Gastrocnemius medialis (tissue), 4 donors: ENCODE data around the gene HDAC4. TPM values are rescaled to one million over a fixed set of nuclear protein-coding genes. Genes with fewer than 3 reads are reported as not detected.

ENCODE experiments used
- ATAC-seq, 2 donors: fragments of 150-250 bp; one replicate each; pipeline ENCODE4 v1.9.1; 2016
- DNase-seq, 2 donors: peaks; one replicate each; pipeline ENCODE4 v3.0.0-alpha.2; 2019
- H3K27ac ChIP-seq, 4 donors: fragments of 200-600 bp; sonication (generic); 1 replicate in 1 of 4; 2 replicates in 3 of 4; pipeline ENCODE4 v1.5.1; 2016 to 2018; ENCODE audit warnings: mild to moderate bottlenecking in 2 of 4, moderate library complexity in 1 of 4
- H3K27me3 ChIP-seq, 3 donors: fragments of 200-600 bp; sonication (generic) in 2 of 3; 1 replicate in 1 of 3; 2 replicates in 2 of 3; pipeline versions ENCODE4 v1.5.1 to v1.6.0; 2016 to 2019; ENCODE audit warnings: mild to moderate bottlenecking in 1 of 3, moderate library complexity in 1 of 3
- H3K36me3 ChIP-seq, 2 donors: fragments of 200-600 bp; sonication (generic) in 1 of 2; one replicate each; pipeline ENCODE4 v1.5.1; 2017 to 2018
- H3K4me1 ChIP-seq, 2 donors: fragments of 200-600 bp; sonication (generic) in 1 of 2; one replicate each; pipeline ENCODE4 v1.5.1; 2016 to 2017; ENCODE audit warnings: mild to moderate bottlenecking in 2 of 2
- H3K4me3 ChIP-seq, 4 donors: fragments of 200-600 bp; sonication (generic) in 3 of 4; 1 replicate in 1 of 4; 2 replicates in 3 of 4; pipeline ENCODE4 v1.5.1; 2016 to 2019; ENCODE audit warnings: mild to moderate bottlenecking in 2 of 4
- H3K9me3 ChIP-seq, 3 donors: fragments of 200-600 bp; sonication (generic) in 2 of 3; 1 replicate in 1 of 3; 2 replicates in 2 of 3; pipeline ENCODE4 v1.5.1; 2016 to 2019
- POLR2A ChIP-seq, 2 donors: fragments of 450-650 bp; IDR thresholded peaks; one replicate each; pipeline ENCODE4 v1.6.1; 2017; ENCODE audit warnings: antibody characterized with exemption in 2 of 2, mild to moderate bottlenecking in 2 of 2, moderate library complexity in 2 of 2
- in situ Hi-C, 4 donors: fragments of 200-750 bp; cut with MboI; loops; one replicate each; pipeline versions ENCODE4 v1.15.0 to v1.8.0; 2017; ENCODE audit warnings: low sequenced_read_pairs in 4 of 4
- intact Hi-C: fragments of 100-400 bp; cut with DNase I; formaldehyde crosslinking; loops from one replicate; pipeline ENCODE4 v1.15.1; 2023; ENCODE audit warnings: low total_unique reads
- total RNA-seq, 4 donors: library from RNA; depleted of rRNA; stranded (reverse); fragments of >200 nt; gene quantifications; one replicate each; pipeline versions ENCODE4 v1.1.0 to v1.2.3, GENCODE V29; 2016
- TF ChIP-seq, protein P1 (sequence below), 5 experiments: fragments of 450-650 bp in 3 of 5; fragments of 200-600 bp in 2 of 5; sonication (generic) in 2 of 5; IDR thresholded peaks in 4 of 5; conservative IDR thresholded peaks in 1 of 5; 1 replicate in 4 of 5; 2 replicates in 1 of 5; pipeline ENCODE4 v1.5.1; 2016 to 2019; ENCODE audit warnings: antibody characterized with exemption in 5 of 5, mild to moderate bottlenecking in 3 of 5, moderate library complexity in 3 of 5

The HDAC4 gene
- total RNA-seq, 4 donors from 2014 or later = 23.6 to 257 (median 119) TPM

DNA sequence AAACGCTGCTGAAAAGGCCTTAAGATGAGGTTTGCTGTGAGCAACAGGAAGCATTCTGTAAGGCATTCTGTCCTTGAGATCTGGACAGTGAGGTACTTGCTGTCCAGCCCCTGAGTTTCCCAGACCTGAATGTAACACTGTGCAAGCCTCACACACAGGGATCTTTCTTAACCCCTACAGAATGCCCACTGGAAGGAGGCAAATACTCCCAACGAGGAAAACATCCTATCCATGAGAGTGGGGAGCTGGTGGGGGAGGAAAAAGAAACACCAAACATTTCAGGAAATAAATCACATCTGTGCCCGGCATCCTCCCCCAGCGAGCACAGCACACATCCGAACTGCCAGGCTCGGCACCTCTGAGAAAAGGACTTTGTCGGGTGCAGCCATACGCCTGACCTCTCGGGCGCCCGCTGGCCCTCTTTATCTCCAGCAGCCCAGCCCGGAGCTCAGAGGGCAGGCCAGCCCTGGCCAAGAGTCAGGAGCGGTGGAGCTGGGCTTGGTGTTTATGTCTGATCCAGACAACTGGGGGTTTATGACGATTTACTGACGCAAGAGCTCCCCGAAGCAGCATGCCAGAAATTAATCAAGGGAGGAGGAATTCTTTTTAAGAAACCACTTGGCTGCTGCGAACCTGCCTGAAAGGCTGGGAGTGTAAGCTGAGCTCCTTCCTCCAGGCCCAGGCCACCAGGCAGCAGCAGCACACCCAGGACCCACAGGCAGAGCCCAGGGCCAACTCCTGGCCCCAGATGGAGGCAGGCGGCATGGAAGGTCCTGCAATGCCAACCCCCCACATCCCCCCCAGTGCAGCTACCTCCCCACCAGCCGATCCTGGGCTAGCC lies 72.2 kb downstream of the HDAC4 start:
- Histone ChIP-seq H3K27me3 (no peaks in the 10 kb centered on the region), H3K36me3 (no peaks in the 10 kb centered on the region), H3K4me3 (peak overlapping the region in 3 of 4 donors; percentile 11 to 36 (median 26)), H3K4me1 (peaks cover 45 to 58% of the 10 kb centered on the region in 2 donors), H3K27ac (peak overlapping the region; percentile 96 to 99 (median 98)), H3K9me3 (no peaks in the 10 kb centered on the region)
- ATAC-seq = peak; percentile 49 to 55
- intact Hi-C loops = loop anchor here (2.0 kb wide), 2 partner anchors 18 to 54 kb away; no protein-coding TSS in a partner anchor
- in situ Hi-C loops = no loop called here
- peak; percentile 81 to 93 for DNase-seq
- TF ChIP-seq POLR2A (IDR thresholded peaks at IDR 0.05) = peak; percentile 91 to 94
- TF ChIP-seq, protein P1, sequence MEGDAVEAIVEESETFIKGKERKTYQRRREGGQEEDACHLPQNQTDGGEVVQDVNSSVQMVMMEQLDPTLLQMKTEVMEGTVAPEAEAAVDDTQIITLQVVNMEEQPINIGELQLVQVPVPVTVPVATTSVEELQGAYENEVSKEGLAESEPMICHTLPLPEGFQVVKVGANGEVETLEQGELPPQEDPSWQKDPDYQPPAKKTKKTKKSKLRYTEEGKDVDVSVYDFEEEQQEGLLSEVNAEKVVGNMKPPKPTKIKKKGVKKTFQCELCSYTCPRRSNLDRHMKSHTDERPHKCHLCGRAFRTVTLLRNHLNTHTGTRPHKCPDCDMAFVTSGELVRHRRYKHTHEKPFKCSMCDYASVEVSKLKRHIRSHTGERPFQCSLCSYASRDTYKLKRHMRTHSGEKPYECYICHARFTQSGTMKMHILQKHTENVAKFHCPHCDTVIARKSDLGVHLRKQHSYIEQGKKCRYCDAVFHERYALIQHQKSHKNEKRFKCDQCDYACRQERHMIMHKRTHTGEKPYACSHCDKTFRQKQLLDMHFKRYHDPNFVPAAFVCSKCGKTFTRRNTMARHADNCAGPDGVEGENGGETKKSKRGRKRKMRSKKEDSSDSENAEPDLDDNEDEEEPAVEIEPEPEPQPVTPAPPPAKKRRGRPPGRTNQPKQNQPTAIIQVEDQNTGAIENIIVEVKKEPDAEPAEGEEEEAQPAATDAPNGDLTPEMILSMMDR (IDR thresholded peaks at IDR 0.05 in 4 of 5, conservative IDR thresholded peaks at IDR 0.05 in 1 of 5) = peak in 1 of 5 experiments; percentile 11

DNA sequence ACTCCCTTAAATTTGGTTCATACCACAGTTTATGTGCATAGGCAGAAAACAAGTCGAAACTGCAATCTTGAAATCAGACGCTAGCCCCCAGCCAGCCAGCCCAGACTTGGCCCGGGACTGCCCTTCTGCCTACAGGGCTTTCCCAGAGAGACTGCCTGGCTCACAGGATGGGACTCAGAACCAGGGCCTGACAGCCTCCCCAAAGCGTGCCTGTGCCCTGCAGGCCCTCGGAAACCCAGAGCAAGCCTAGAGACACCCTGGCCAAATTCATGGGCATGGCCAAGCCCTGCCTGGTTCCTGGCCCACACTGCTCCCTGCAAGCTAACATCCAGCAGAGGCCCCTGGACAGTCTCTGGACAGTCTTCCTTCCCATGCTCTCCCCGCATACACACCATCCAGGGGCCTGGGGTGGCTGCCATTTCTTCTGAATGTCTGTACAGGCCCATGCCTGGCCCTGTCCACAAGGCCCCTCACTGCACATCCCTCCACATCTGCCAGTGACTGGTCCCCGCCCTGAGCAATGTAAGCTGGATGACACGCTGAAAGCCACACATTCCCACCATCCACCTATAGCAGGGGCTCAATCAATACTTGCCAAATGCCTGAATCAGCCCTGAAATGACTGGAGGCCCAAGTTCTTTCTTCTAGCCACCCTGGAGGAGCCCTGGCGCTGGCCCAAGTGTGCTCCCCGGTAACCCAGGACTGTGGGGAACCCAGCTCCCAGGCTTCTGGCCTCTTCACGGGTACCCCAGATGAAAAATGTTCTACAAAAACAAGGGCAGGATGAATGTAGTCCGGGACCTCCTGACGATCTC lies 73.1 kb downstream of the HDAC4 start:
- peaks cover 45 to 58% of the 10 kb centered on the region in 2 donors for H3K4me1 ChIP-seq
- peak in 1 of 2 donors; percentile 51 for DNase-seq
- no peaks in the 10 kb centered on the region for H3K27me3 ChIP-seq
- TF ChIP-seq POLR2A (IDR thresholded peaks at IDR 0.05) = no peak
- TF ChIP-seq, protein P1 (IDR thresholded peaks at IDR 0.05 in 4 of 5, conservative IDR thresholded peaks at IDR 0.05 in 1 of 5) = no peak
- no peaks in the 10 kb centered on the region for H3K36me3 ChIP-seq
- intact Hi-C loops = loop anchor here (2.0 kb wide), 2 partner anchors 17 to 53 kb away; no protein-coding TSS in a partner anchor
- H3K27ac ChIP-seq = peak overlapping the region; percentile 96 to 99 (median 98)
- ATAC-seq = peak in 1 of 2 donors; percentile 2
- in situ Hi-C loops = no loop called here
- peak overlapping the region in 2 of 4 donors; percentile 1 to 11 for H3K4me3 ChIP-seq
- no peaks in the 10 kb centered on the region for H3K9me3 ChIP-seq

DNA sequence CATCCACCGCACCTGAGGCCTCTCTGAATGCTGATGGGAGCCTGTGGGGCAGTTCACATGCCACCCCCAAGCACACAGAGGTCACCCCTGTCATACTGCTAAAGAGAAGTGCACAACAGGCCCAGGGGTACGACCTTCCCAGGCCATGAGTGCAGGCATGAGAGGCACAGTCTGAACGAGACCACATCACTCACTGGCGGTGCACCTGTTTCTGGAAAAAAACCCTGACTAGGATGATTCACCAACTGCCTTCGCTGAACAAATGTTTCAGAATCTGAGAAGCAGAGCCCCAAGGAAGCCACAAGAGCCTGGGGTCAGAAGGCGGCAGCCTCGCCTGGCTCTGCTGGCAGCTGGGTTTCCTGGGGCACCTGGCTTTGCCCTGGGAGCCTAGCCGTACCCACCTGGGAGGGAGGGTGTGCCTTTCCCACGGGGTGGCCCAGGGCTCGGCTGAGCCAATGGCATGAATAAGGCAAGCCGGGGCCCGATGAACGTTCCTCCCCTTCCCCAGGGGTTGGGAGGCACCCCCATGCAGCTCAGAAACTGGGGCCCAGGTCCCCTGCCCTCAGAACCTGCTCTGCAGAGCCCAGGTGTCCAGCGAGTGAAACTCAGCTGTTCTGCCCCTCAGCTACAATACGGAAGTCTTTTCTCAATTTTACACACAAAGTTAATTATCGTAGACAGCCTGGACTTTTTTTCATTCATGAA lies 73.8 kb downstream of the HDAC4 start:
- peak overlapping the region; percentile 96 to 99 (median 98) for H3K27ac ChIP-seq
- peaks cover 45 to 54% of the 10 kb centered on the region in 2 donors for H3K4me1 ChIP-seq
- peak; percentile 70 to 84 for TF ChIP-seq POLR2A (IDR thresholded peaks at IDR 0.05)
- TF ChIP-seq, protein P1 (IDR thresholded peaks at IDR 0.05 in 4 of 5, conservative IDR thresholded peaks at IDR 0.05 in 1 of 5) = no peak
- no peak overlapping the region for H3K4me3 ChIP-seq
- DNase-seq (peak; percentile 76 to 89), ATAC-seq (peak; percentile 48 to 53)
- H3K36me3 ChIP-seq = no peaks in the 10 kb centered on the region
- in situ Hi-C loops = no loop called here
- no peaks in the 10 kb centered on the region for H3K27me3 ChIP-seq
- H3K9me3 ChIP-seq = no peaks in the 10 kb centered on the region
- intact Hi-C loops = no loop called here

DNA sequence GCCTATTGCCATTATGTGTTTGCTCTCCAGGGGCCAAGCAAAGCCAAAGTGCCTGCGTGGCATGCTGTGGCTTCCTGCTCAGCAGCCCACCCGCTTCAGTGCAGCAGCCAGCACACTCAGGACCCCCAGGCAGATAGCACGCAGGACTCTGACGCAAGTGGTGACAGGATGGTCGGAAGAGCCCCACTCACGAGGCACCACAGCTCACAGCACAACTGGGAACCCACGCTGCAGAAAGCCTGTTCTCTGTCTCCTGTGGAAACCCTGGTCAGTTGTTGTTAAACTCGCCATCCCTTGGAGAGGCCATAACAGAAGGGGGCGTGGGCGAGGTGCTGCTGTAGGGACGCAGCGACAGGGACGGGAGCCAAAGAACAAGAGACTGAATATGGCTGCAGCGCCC lies 76.4 kb downstream of the HDAC4 start:
- intact Hi-C loops = no loop called here
- in situ Hi-C loops = no loop called here
- no peak for TF ChIP-seq POLR2A (IDR thresholded peaks at IDR 0.05)
- TF ChIP-seq, protein P1 (IDR thresholded peaks at IDR 0.05 in 4 of 5, conservative IDR thresholded peaks at IDR 0.05 in 1 of 5) = no peak
- no peaks in the 10 kb centered on the region for H3K9me3 ChIP-seq
- ATAC-seq = no peak
- no peak overlapping the region for H3K4me3 ChIP-seq
- H3K36me3 ChIP-seq = no peaks in the 10 kb centered on the region
- H3K4me1 ChIP-seq = peaks cover 34 to 36% of the 10 kb centered on the region in 2 donors
- no peak for DNase-seq
- H3K27me3 ChIP-seq = no peaks in the 10 kb centered on the region
- peak overlapping the region; percentile 96 to 99 (median 98) for H3K27ac ChIP-seq
